K562 (cell line): ENCODE data around the gene BEST4. TPM values are rescaled to one million over a fixed set of nuclear protein-coding genes. Genes with fewer than 3 reads are reported as not detected.

Source experiments
- ATF6 ChIP-seq: sonication (generic); formaldehyde crosslinking; IDR thresholded peaks from 2 replicates; pipeline ENCODE4 v1.4.0; 2020; ENCODE audit warnings: mild to moderate bottlenecking, missing genetic modification reagents
- CREB3 ChIP-seq: fragments of 450-650 bp; conservative IDR thresholded peaks from 2 replicates; pipeline ENCODE4 v1.6.1; 2016; ENCODE audit warnings: missing genetic modification characterization, low read depth, mild to moderate bottlenecking, missing compliant biosample characterization, moderate library complexity
- CREB3L1 ChIP-seq: fragments of 450-650 bp; IDR thresholded peaks from 2 replicates; pipeline ENCODE4 v1.6.1; 2014; ENCODE audit warnings: low read depth, mild to moderate bottlenecking, moderate library complexity, borderline replicate concordance
- CREM ChIP-seq: IDR thresholded peaks from 2 replicates; pipeline ENCODE4 v1.6.1; 2014; ENCODE audit warnings: antibody characterized with exemption, low read depth
- FOXJ2 ChIP-seq: fragments of 200-800 bp; sonication (Bioruptor generic); IDR thresholded peaks from 2 replicates; pipeline ENCODE4 v1.6.1; 2016; ENCODE audit warnings: missing genetic modification characterization, missing compliant biosample characterization
- HINFP ChIP-seq: fragments of 450-650 bp; conservative IDR thresholded peaks from 2 replicates; pipeline ENCODE4 v1.6.1; 2016; ENCODE audit warnings: missing genetic modification characterization, low read depth, mild to moderate bottlenecking, control low read depth, missing compliant biosample characterization
- HOXB6 ChIP-seq: fragments of 250-450 bp; sonication (Bioruptor Pico); IDR thresholded peaks from 2 replicates; pipeline ENCODE4 v1.5.1; 2022; ENCODE audit warnings: mild to moderate bottlenecking, borderline replicate concordance
- KLF1 ChIP-seq: fragments of 450-650 bp; IDR thresholded peaks from 2 replicates; pipeline ENCODE4 v1.6.1; 2016; ENCODE audit warnings: missing genetic modification characterization, missing compliant biosample characterization
- KLF13 ChIP-seq: fragments of 450-650 bp; IDR thresholded peaks from 2 replicates; pipeline ENCODE4 v1.6.1; 2016; ENCODE audit warnings: missing genetic modification characterization, low read depth, mild to moderate bottlenecking, missing compliant biosample characterization, moderate library complexity, borderline replicate concordance
- KLF16 ChIP-seq: IDR thresholded peaks from 2 replicates; pipeline ENCODE4 v1.6.1; 2016; ENCODE audit warnings: antibody characterized with exemption
- MCM7 ChIP-seq, 2 experiments: fragments of 450-650 bp; IDR thresholded peaks; 2 replicates each; pipeline ENCODE4 v1.6.1; 2016 to 2018
- NCOA6 ChIP-seq: fragments of 450-650 bp; IDR thresholded peaks from 2 replicates; pipeline ENCODE4 v1.6.1; 2017; ENCODE audit warnings: mild to moderate bottlenecking
- NEUROD1 ChIP-seq: fragments of 150-350 bp; IDR thresholded peaks from 2 replicates; pipeline ENCODE4 v1.6.1; 2014; ENCODE audit warnings: borderline replicate concordance, low read length, low read depth; ENCODE audit not compliant: partially characterized antibody
- NR2F6 ChIP-seq: fragments of 450-650 bp; formaldehyde crosslinking; IDR thresholded peaks from 2 replicates; pipeline ENCODE4 v1.4.0; 2020; ENCODE audit warnings: mild to moderate bottlenecking
- PHB ChIP-seq: fragments of 250-450 bp; sonication (Bioruptor Pico); IDR thresholded peaks from 2 replicates; pipeline ENCODE4 v1.5.0; 2021
- STAG1 ChIP-seq: sonication (generic); formaldehyde crosslinking; IDR thresholded peaks from 2 replicates; pipeline ENCODE4 v1.5.0; 2020; ENCODE audit warnings: missing genetic modification reagents, borderline replicate concordance
- TCF3 ChIP-seq: sonication (generic); formaldehyde crosslinking; IDR thresholded peaks from 2 replicates; pipeline ENCODE4 v1.4.0; 2020; ENCODE audit warnings: mild to moderate bottlenecking, missing genetic modification reagents
- TOE1 ChIP-seq, 2 experiments: fragments of 450-650 bp in 1 of 2; sonication (generic) in 1 of 2; formaldehyde crosslinking in 1 of 2; IDR thresholded peaks; 2 replicates each; pipeline versions ENCODE4 v1.7.1 to v1.8.0; 2016 to 2022; ENCODE audit warnings: borderline replicate concordance in 2 of 2, mild to moderate bottlenecking in 2 of 2, antibody characterized with exemption in 1 of 2, inconsistent platforms in 1 of 2, low read depth in 1 of 2, missing genetic modification reagents in 1 of 2, moderate library complexity in 1 of 2
- TRIM24 ChIP-seq, 2 experiments: fragments of 450-650 bp; IDR thresholded peaks; 2 replicates each; pipeline ENCODE4 v1.6.1; 2016
- ZNF395 ChIP-seq: fragments of 200-800 bp; sonication (Bioruptor generic); IDR thresholded peaks from 2 replicates; pipeline ENCODE4 v1.6.1; 2017; ENCODE audit warnings: missing genetic modification characterization, missing compliant biosample characterization
- polyA plus RNA-seq, 8 experiments: library from polyadenylated mRNA; depleted of rRNA in 4 of 8; stranded (reverse) in 5 of 8; unstranded in 3 of 8; fragments of >200 nt; fragmentation: Nextera tagmentation in 2 of 8; fragmentation: Illumina TruSeq in 1 of 8; extraction: Ambion mirVana in 2 of 8; extraction: Trizol in 1 of 8; gene quantifications; 2 replicates each; pipeline versions ENCODE4 v1.2.1 to v1.2.3, GENCODE V29; 2011 to 2014; ENCODE audit warnings: inconsistent platforms in 1 of 8, missing spikeins in 1 of 8
- total RNA-seq, 7 experiments: library from RNA; depleted of rRNA in 6 of 7; stranded (reverse); fragments of >200 nt in 6 of 7; fragmentation: Illumina TruSeq in 2 of 7; extraction: Trizol in 2 of 7; gene quantifications; 2 replicates each; pipeline versions ENCODE4 v1.2.1 to v1.2.3, GENCODE V29; 2011 to 2021; ENCODE audit warnings: low replicate concordance in 1 of 7

Gene BEST4
- total and polyA plus RNA-seq, 9 of the 15 experiments (the other 6 are each of a cell fraction or from before 2014, with no cell fraction given): 0.07 to 0.11 TPM; not detected in 7

GRCh38 chr1:44801491-44802305, 13.7 kb upstream of the BEST4 start (continued):
- TF ChIP-seq STAG1 (CRISPR knock-in tag): no peak
- peak; percentile 81 for TF ChIP-seq TCF3 (CRISPR knock-in tag)
- peak; percentile 39; the same call in 1 of the 2 replicates for TF ChIP-seq KLF16
- 0 out of 4 replicates have a peak, but pooled peaks of 1 of the 2 experiments have one; percentile 15 for TF ChIP-seq TRIM24 (IDR thresholded peaks at IDR 0.05)
- TF ChIP-seq ATF6 (CRISPR knock-in tag): 0 out of 2 replicates have a peak, but pooled peaks have one; percentile 47
- TF ChIP-seq NEUROD1: no peak
- peak; percentile 47; the same call in 1 of the 2 replicates for TF ChIP-seq TOE1 (IDR thresholded peaks at IDR 0.05; ENCODE audit: borderline replicate concordance)
- TF ChIP-seq TOE1 (CRISPR knock-in tag; IDR thresholded peaks at IDR 0.05; ENCODE audit: borderline replicate concordance, low read depth): no peak
- no peak for TF ChIP-seq FOXJ2 (tag)
- TF ChIP-seq CREB3 (tag): no peak
- no peak for TF ChIP-seq CREM
- TF ChIP-seq PHB (CRISPR knock-in tag): no peak
- no peak for TF ChIP-seq KLF13 (tag)
- TF ChIP-seq KLF1 (tag): no peak
- TF ChIP-seq HINFP: no peak
- TF ChIP-seq MCM7 (IDR thresholded peaks at IDR 0.05): no peak
- no peak for TF ChIP-seq ZNF395 (CRISPR knock-in tag)
- no peak for TF ChIP-seq CREB3L1
- TF ChIP-seq NCOA6: no peak
- no peak for TF ChIP-seq NR2F6 (CRISPR knock-in tag)
- TF ChIP-seq HOXB6: no peak
